ENCODE data around the gene PCBP1. TPM values are rescaled to one million over a fixed set of nuclear protein-coding genes. Genes with fewer than 3 reads are reported as not detected.

PCBP1 gene
- total RNA-seq, 2 experiments from 2014 or later: 417 to 450 TPM

DNA sequence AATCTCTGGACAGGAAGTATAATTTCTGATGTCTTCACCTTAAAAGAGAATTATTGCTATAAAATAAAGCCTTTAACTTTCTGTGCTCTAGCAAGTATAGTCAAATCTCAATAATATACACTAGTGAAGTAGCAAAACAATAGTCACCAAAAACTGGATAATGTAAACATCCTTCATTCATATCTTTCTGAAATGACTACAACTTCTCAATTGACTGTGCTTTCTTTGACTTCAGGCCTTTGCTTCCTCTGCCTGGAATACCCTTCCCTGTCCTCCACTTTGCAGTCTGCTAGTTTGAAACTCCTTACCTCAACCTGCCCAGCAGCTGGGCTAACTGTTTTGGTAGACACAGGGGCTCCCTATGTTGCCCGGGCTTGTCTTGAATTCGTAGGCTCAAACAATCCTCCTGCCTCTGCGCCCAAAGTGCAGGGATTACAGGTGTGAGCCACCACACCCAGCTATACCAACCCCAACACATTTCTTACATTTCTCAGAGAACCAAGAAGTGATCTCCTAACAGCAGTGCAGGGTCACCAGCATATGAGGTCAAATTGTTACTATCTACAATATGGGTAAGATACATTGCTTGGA is 6.6 kb upstream of the PCBP1 start:
- CTCF ChIA-PET: interaction anchor here (1.1 to 8.7 kb wide), 3 partner anchors 9 to 167 kb away, joined by 4 to 94 read pairs (median 43); partner anchors contain the start of gene MXD1
- peak overlapping the region; percentile 80 for H3K27ac Mint-ChIP-seq
- no peak overlapping the region for H3K4me3 Mint-ChIP-seq
- POLR2A ChIA-PET: interaction anchor here (0.6 to 1.8 kb wide), 4 partner anchors 10 to 62 kb away, joined by 3 to 9 read pairs (median 4); no protein-coding TSS in a partner anchor
- peaks cover 65% of the 10 kb centered on the region for H3K36me3 Mint-ChIP-seq (ENCODE audit: low read depth)
- ATAC-seq: peak; percentile 9
- intact Hi-C loops (cut with DNase I, micrococcal nuclease): loop anchor here in 1 of 2 experiments (10.0 kb wide), 1 partner anchor 436 kb away; the partner anchor contains the start of gene AAK1
- peak; percentile 22 for DNase-seq
- H3K27me3 Mint-ChIP-seq: no peaks in the 10 kb centered on the region
- peaks cover 46% of the 10 kb centered on the region for H3K4me1 Mint-ChIP-seq
- no peaks in the 10 kb centered on the region for H3K9me3 Mint-ChIP-seq (ENCODE audit: low read depth)

- no peak overlapping the region for H3K4me3 Mint-ChIP-seq
- intact Hi-C loops (cut with DNase I, micrococcal nuclease): loop anchor here in 1 of 2 experiments (10.0 kb wide), 1 partner anchor 436 kb away; the partner anchor contains the start of gene AAK1
- no peak for ATAC-seq
- H3K36me3 Mint-ChIP-seq (ENCODE audit: low read depth): peaks cover 60% of the 10 kb centered on the region
- H3K4me1 Mint-ChIP-seq: peaks cover 50% of the 10 kb centered on the region
- no peak for DNase-seq
- H3K9me3 Mint-ChIP-seq (ENCODE audit: low read depth): no peaks in the 10 kb centered on the region
- ChIA-PET POLR2A (interaction anchor here (0.7 to 1.8 kb wide), 4 partner anchors 10 to 64 kb away, joined by 3 to 9 read pairs (median 5); no protein-coding TSS in a partner anchor), CTCF (interaction anchor here (1.0 to 8.7 kb wide), 4 partner anchors 9 to 168 kb away, joined by 3 to 94 read pairs (median 24); partner anchors contain the start of gene MXD1)
- peak overlapping the region; percentile 44 for H3K27ac Mint-ChIP-seq
- H3K27me3 Mint-ChIP-seq: no peaks in the 10 kb centered on the region
Observed at GRCh38 chr2:70081221-70081620, 6.1 kb upstream of the PCBP1 start.

DNA sequence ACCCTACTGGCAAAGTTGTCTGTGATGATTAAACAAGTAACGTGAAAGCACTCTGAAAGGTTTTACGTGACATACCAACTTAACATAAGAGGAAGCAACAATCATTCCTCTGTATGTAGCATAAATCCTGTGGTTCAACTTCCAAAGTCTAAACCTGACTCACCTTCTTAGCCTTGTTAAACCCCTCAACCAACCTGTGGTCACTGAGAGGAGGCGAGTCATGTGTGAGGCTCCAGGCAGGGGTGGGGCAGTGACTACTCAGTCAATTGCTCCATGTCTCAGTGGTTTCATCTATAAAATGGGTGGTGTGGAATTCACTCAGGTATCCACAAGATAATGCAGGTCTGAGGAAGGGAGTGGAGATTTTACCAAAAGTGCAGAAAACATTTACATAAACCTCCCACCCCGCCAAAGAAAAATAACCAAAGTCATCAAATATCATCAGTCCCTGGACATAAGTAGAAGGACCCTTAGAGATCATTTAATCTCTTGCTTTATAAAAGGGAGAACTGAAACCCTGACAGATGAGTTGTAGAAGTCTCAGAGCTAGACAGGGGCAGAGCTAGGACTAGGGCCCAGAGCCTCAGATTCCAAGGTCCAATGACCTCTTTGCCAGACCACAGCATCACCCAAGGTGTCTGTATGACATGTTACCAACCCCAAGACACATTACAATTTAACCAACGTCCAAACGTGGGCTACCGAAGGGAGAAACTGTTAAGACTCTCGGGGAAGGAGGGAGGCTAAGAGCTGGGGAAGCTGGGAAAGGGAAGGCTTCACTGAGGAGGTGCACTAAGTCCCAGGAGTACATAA is 3.7 kb upstream of the PCBP1 start:
- Mint-ChIP-seq H3K36me3 (ENCODE audit: low read depth) (peaks cover 61% of the 10 kb centered on the region), H3K27ac (peak overlapping the region; percentile 89), H3K4me1 (peaks cover 46% of the 10 kb centered on the region), H3K9me3 (ENCODE audit: low read depth) (no peaks in the 10 kb centered on the region), H3K27me3 (no peaks in the 10 kb centered on the region), H3K4me3 (peak overlapping the region; percentile 43)
- DNase-seq (peak; percentile 81), ATAC-seq (peak; percentile 45)
- intact Hi-C loops (cut with DNase I, micrococcal nuclease): loop anchor here (1.0 to 10.0 kb wide), 3 partner anchors 14 to 439 kb away; partner anchors contain the start of gene AAK1 (in 1 of the 2)
- CTCF ChIA-PET: interaction anchor here (1.3 to 8.7 kb wide), 5 partner anchors 12 to 177 kb away, joined by 3 to 94 read pairs (median 26); partner anchors contain the start of gene MXD1
- POLR2A ChIA-PET: interaction anchor here (0.8 to 2.3 kb wide), 5 partner anchors 14 to 168 kb away, joined by 3 to 10 read pairs (median 3); partner anchors contain the start of gene MXD1

GRCh38 chr2:70084973-70085710 is 2.1 kb upstream of the PCBP1 start:
- Mint-ChIP-seq H3K9me3 (ENCODE audit: low read depth) (no peaks in the 10 kb centered on the region), H3K36me3 (ENCODE audit: low read depth) (peaks cover 65% of the 10 kb centered on the region), H3K27ac (peak overlapping the region; percentile 100), H3K27me3 (no peaks in the 10 kb centered on the region), H3K4me1 (peaks cover 42% of the 10 kb centered on the region), H3K4me3 (peak overlapping the region; percentile 100)
- ChIA-PET CTCF (interaction anchor here (0.6 to 8.7 kb wide), 9 partner anchors 9 to 178 kb away, joined by 3 to 94 read pairs (median 5); partner anchors contain the start of genes C2orf42 and MXD1), POLR2A (interaction anchor here (0.6 to 4.2 kb wide), 17 partner anchors 10 to 208 kb away, joined by 3 to 32 read pairs (median 4); partner anchors contain the start of genes C2orf42, MXD1, PCYOX1 and SNRPG)
- DNase-seq (peak; percentile 76), ATAC-seq (peak; percentile 31)
- intact Hi-C loops (cut with DNase I, micrococcal nuclease): loop anchor here (5.0 to 10.0 kb wide), 5 partner anchors 162 to 1833 kb away; partner anchors contain the start of genes AAK1 (in 2 of the 2), PPP3R1 (in 1 of the 2), SNRPG (in 1 of the 2) and TIA1 (in 1 of the 2)

DNA sequence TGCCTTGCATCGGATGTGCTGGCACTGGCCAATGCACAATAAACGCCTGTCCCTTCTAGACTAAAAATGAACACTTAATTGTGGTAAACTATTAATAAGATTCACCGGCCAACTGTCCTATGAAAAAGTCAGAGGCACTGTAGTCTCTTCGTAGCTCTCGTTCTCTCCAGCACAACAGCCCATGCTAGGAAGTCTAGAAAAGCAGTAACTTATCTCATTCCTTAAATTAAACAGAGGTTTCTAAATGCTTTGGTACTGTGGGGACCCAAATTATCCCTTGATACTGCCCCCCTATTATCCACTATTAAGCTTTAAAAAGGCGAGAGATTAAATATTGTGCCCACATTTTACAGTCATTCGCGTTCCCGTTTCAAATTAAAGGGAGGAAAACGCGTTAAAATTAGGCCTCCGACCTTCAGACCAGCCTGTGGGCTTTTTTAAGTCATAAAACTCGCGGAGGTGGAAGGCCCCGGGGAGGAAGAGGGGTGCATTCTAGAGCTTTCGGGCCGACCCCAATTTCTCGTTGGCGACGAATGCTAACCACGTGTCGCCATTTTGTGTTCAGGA is 1.5 kb upstream of the PCBP1 start:
- Mint-ChIP-seq H3K9me3 (ENCODE audit: low read depth) (no peaks in the 10 kb centered on the region), H3K4me3 (peak overlapping the region; percentile 100), H3K27me3 (no peaks in the 10 kb centered on the region), H3K27ac (peak overlapping the region; percentile 100), H3K4me1 (peaks cover 44% of the 10 kb centered on the region), H3K36me3 (ENCODE audit: low read depth) (peaks cover 66% of the 10 kb centered on the region)
- POLR2A ChIA-PET: interaction anchor here (0.7 to 4.2 kb wide), 13 partner anchors 9 to 172 kb away, joined by 3 to 32 read pairs (median 5); partner anchors contain the start of genes C2orf42, MXD1 and PCYOX1
- CTCF ChIA-PET: interaction anchor here (0.6 to 8.7 kb wide), 9 partner anchors 9 to 178 kb away, joined by 3 to 94 read pairs (median 5); partner anchors contain the start of genes C2orf42 and MXD1
- ATAC-seq (no peak), DNase-seq (no peak)
- intact Hi-C loops (cut with DNase I, micrococcal nuclease): loop anchor here (1.0 to 10.0 kb wide), 9 partner anchors 16 to 1833 kb away; partner anchors contain the start of genes AAK1 (in 2 of the 2), PPP3R1 (in 1 of the 2), SNRPG (in 1 of the 2) and TIA1 (in 1 of the 2)

DNA sequence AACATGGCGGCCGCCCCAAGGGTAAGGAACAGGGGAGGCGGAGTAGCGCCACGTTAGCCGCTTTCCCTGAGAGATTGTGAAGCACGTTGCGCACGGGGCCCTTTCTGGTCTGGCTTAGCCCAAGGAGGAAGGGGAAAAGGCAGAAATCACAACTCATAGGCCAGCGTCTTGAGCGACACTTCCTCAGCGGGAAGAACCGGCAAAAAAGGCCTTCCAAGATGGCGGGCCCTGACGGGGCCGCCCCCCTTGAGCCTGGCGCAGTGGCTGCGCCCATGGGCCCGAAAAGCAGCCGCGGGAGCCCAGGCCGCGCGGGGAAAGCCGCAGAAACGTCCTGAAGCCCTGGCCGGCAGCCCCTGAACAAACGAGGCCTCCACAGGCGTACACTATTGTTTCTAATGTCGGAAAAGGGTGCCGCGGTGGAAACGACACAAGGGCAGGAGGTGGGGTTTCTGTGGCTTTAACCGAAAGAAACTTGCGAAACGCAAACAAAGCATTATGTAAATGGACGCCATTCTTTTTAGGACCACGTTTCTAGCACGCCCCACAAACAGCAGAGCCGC is 919 bp upstream of the PCBP1 start:
- CTCF ChIA-PET: interaction anchor here (0.8 to 7.1 kb wide), 5 partner anchors 15 to 104 kb away, joined by 4 to 94 read pairs (median 5); partner anchors contain the start of gene C2orf42
- Mint-ChIP-seq H3K9me3 (ENCODE audit: low read depth) (no peaks in the 10 kb centered on the region), H3K27me3 (no peaks in the 10 kb centered on the region), H3K36me3 (ENCODE audit: low read depth) (peaks cover 61% of the 10 kb centered on the region), H3K4me3 (peak overlapping the region; percentile 100), H3K27ac (peak overlapping the region; percentile 100), H3K4me1 (peaks cover 46% of the 10 kb centered on the region)
- DNase-seq (peak; percentile 86), ATAC-seq (peak; percentile 26)
- intact Hi-C loops (cut with DNase I, micrococcal nuclease): loop anchor here (1.0 to 10.0 kb wide), 9 partner anchors 17 to 1834 kb away; partner anchors contain the start of genes AAK1 (in 2 of the 2), PPP3R1 (in 1 of the 2), SNRPG (in 1 of the 2) and TIA1 (in 1 of the 2)
- POLR2A ChIA-PET: interaction anchor here (0.6 to 4.2 kb wide), 15 partner anchors 9 to 171 kb away, joined by 3 to 32 read pairs (median 5); partner anchors contain the start of genes C2orf42 and MXD1

- intact Hi-C loops (cut with DNase I, micrococcal nuclease): loop anchor here (1.0 to 10.0 kb wide), 14 partner anchors 20 to 1836 kb away; partner anchors contain the start of genes AAK1 (in 2 of the 2), SNRPG (in 2 of the 2), TIA1 (in 2 of the 2) and GMCL1 (in 1 of the 2)
- ChIA-PET POLR2A (interaction anchor here (0.6 to 4.2 kb wide), 9 partner anchors 19 to 173 kb away, joined by 3 to 19 read pairs (median 7); partner anchors contain the start of gene MXD1), CTCF (interaction anchor here (0.6 to 4.0 kb wide), 12 partner anchors 16 to 103 kb away, joined by 3 to 26 read pairs (median 4); partner anchors contain the start of gene C2orf42)
- Mint-ChIP-seq H3K9me3 (ENCODE audit: low read depth) (no peaks in the 10 kb centered on the region), H3K36me3 (ENCODE audit: low read depth) (peaks cover 57% of the 10 kb centered on the region), H3K27ac (peak overlapping the region; percentile 100), H3K4me3 (peak overlapping the region; percentile 100), H3K4me1 (peaks cover 52% of the 10 kb centered on the region), H3K27me3 (no peaks in the 10 kb centered on the region)
- DNase-seq: peak; percentile 75
- peak; percentile 0 for ATAC-seq
Observed at GRCh38 chr2:70087702-70088597, 673 bp downstream of the PCBP1 start.

- no peak for DNase-seq
Observed at GRCh38 chr2:70088598-70089219, 1.4 kb downstream of the PCBP1 start.

More at GRCh38 chr2:70088598-70089219, 1.4 kb downstream of the PCBP1 start:
- ChIA-PET POLR2A (interaction anchor here (1.3 to 4.2 kb wide), 5 partner anchors 20 to 47 kb away, joined by 5 to 19 read pairs (median 13); no protein-coding TSS in a partner anchor), CTCF (interaction anchor here (0.7 to 1.4 kb wide), 9 partner anchors 16 to 101 kb away, joined by 3 to 7 read pairs (median 4); no protein-coding TSS in a partner anchor)
- ATAC-seq: no peak
- Mint-ChIP-seq H3K36me3 (ENCODE audit: low read depth) (peaks cover 52% of the 10 kb centered on the region), H3K4me3 (peak overlapping the region; percentile 100), H3K27ac (peak overlapping the region; percentile 100), H3K4me1 (peaks cover 49% of the 10 kb centered on the region), H3K27me3 (no peaks in the 10 kb centered on the region), H3K9me3 (ENCODE audit: low read depth) (no peaks in the 10 kb centered on the region)
- intact Hi-C loops (cut with DNase I, micrococcal nuclease): loop anchor here (1.0 to 10.0 kb wide), 8 partner anchors 20 to 1836 kb away; partner anchors contain the start of genes AAK1 (in 2 of the 2), PPP3R1 (in 1 of the 2), SNRPG (in 1 of the 2) and TIA1 (in 1 of the 2)

All from activated CD4-positive, alpha-beta T cell treated with anti-CD3 and anti-CD28 coated beads for 36 hours (primary cell).